ENCODE results near the gene KIAA1191.

The KIAA1191 gene

DNA sequence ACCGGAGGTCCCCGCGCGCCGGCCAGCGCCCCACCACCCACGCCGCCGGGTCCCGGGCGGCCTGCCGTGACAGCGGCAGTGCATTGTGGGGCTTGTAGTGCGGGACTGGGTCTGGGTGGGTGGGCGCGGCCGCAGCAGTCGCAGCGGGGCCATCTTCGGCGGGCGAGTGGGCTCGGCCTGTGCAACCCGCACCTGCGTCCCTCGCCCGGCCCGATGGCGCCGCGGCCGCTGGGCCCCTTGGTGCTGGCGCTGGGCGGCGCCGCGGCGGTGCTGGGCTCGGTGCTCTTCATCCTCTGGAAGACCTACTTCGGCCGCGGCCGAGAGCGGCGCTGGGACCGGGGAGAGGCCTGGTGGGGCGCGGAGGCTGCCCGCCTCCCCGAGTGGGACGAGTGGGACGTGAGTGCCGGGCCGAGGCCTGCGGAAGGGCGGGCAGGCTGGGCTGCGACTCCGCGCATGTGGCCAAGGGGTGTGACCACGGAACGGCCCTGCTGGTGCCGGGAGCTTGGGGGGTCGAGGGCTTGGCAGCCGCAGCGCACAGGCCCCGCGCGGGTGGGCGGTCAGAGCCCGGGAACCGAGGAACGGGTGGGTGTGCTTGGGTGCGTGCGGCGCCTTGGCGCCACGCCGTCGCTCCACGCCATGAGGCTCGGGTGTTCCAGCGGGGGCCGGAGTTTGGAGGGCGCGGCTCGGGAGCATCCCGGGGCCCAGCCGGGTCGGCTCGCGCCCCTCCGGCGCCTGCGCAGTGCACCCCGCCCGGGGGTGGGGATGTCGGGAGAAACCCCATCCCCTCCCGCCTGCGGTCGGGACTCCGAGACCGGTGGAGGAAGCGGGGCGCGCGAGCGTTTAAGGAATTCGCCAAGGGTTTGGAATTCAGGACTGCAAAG, 4.0 kb upstream of the KIAA1191 start, which contains the start of gene ARL10:
ARL10 (plus strand) TSS at position 137 of the 881 bp plus-strand sequence; CDS start at position 214, 77 bp downstream.
- peak; percentile 72 for DNase-seq

DNA sequence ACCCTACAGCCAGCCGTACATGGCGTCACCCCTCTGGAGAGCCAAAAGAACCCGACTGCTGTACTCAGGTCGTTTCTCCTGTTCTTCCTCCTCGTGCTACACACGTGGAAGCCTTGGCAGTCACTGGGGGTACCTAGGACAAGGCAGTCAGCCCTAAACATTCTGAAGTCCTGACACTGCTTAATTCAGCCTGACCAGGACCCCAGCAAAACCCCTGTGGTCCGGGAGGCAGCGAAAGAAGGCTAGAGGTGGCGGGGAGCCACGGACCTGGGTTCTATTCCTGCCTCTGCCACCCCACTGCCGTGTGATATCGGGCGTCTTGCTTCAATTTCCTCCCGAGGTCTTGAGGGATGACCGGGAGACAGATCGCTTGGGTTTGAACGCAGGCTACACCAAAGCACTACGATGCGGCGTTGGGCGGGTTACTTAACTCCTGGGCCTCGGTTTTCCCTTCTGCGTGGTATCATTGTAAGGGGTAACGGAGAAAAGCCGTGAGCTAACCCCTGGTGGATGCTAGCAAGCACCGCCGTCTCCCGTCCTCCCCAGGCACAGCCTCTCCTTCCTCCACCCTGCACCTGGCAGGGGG, 3.3 kb upstream of the KIAA1191 start:
- no peak for DNase-seq

DNA sequence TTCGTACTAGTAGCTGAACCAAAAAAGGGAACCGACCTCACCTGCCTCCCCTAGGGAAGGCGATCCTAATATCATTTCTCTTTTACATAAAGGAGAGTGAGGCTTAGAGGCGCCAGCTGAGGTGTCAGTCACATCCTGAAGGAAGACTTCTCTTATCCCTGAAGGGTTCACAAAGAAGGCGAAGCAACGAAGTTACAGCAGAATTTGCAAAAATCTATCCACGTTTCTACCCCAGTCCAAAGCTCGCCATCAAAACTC, 598 bp upstream of the KIAA1191 start:
- no peak for DNase-seq

DNA sequence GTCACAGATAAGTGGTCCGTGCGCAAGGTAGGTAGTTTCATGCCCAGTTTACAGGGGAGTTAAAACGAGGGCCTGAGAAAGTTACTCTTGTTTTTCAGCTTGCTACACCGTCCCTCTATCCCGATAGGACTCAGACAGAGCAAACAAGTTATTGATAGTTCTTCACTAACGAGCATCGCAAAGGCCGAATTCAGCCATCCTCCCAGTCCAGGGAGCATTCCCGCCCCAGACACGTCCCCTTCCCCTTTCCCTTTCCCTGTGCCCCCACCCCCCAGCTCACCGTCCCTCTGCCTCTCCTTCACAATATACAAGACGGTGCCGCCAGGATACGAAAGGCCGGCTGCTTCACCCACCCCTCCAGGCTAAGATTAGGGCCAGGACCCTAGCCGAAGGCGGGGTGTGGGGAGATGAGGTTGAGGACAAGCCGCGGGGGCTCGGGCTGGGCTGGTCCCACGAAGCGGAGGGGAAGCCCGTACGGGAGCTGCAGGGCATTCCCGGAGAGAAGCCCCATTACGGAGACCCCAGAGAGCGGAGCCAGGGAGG, 599 bp downstream of the KIAA1191 start:
- DNase-seq: no peak

DNA sequence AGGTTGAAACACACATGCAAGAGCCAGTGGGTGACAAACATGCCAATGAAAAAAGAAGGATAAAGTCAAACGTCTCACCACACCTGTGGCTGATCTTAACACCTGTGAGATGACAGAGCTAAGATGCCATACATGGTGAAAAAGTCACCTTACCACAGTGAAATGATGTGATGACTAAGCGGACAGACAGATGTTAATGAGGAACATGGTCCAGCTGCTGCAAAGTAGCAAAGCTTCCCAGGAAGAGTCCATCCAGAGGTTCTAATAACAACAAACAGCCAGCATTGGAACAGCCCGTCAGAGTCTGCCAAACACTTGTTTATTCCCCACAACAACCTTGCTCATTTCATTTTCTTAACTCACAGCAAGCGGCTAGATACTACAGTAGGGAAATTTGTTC, 1.9 kb downstream of the KIAA1191 start:
- DNase-seq: no peak

DNA sequence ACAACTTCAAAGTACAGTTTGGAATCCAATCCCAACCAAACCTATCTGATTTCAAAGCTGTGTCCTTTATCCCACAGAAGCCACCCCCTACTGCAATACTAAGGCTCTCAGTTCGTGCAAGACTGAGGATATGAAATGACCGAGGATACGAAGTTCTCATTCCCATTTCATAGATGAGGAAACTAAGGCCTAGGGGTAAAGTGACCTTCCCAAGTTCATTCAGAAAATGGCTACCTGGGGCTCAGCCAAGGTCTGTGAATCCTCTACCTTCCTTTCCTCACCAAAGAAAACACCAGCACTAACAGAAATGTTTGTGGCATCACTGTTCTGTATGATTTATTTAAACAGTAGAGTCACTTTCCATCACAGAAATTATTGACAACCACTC, 5.4 kb downstream of the KIAA1191 start:
- DNase-seq: no peak

DNA sequence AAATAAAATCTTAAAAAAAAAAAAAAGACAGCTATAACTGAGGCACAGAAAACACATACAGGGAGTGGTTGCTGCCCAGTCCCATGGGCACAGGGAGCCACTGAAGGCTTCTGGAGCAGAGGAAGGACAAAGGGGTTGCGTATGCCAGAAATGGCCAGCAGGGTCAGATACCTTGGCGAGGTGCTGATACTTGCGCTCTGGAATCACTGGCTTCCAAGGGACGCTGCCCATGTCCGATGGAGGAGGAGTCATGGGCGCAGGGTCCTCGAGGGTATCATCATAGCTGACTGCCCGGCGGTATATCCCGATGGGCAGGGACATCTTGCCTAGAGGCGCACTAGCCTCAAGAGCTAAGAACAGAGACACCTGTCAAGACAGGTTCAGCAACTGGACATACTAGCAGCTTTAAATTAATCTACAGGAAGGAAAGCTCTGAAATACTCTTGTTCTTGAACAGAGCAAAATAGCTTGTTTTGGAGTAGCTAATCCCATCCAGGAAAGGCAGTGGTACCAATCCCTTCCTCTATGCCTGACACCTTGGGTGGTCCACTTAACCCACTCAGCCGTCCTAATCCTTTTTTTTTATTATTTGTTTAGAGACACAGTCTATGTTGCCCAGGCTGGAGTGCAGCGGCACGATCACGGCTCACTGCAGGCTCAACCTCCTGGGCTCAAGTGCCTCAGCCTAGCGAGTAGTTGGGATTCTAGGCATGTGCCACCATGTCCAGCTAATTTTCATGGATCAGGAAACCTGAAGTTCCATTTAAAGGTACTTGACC, 6.0 kb downstream of the KIAA1191 start:
- no peak for DNase-seq

DNA sequence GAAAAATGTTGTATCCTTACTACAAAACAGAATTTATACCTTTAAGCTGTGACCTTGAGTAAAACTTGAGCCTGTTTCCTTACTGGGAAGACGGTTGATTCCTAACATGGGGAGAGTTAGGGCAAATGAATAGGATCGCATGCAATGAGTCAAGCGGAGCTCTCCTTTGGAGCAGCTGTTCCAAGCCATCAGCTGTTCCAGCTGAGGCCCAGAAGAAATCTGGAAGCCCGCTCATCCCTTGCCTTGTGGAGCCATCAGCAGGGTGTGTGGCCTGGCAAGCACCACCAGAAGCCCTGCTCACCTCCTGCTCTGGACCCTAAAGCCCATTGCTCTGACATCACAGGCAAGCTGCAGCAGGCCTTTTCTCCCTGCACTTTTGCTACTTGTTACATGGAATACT, 8.0 kb downstream of the KIAA1191 start:
- no peak for DNase-seq

DNA sequence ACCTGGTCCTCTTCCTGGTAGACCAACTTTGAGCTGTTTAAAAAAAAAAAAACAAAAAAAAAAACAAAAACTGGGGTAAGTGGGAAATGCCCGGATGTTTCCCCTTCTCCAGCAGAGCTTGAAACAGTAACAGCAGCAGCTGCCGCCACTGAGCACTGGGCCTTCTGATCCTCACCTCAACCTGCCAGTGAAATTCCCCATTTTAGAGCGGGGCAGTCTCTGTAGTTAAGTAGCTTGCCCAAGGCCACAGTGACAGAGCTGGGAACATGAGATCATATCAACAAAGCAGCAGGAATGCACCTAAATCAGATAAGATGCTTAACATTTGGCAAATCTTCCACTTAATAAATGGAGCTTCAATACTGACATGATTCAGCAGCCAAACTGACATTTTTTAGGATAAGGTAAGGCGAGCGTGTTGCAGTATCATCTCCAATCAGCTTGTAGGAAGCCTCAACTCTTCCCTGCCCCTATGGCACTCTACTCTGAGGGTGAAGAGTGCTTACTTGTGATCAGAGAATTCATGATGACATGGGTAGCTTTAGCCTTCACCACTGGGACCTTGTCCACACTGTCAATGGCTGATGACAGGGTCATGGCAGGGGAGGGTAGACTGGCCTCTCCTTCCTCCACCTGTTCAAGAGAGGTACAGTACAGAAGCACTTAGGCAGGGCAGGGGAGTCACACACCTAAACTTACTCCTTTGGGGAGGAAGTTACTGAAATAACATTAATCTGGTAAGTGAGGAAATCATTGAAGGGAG, 9.3 kb downstream of the KIAA1191 start:
- DNase-seq: no peak

DNA sequence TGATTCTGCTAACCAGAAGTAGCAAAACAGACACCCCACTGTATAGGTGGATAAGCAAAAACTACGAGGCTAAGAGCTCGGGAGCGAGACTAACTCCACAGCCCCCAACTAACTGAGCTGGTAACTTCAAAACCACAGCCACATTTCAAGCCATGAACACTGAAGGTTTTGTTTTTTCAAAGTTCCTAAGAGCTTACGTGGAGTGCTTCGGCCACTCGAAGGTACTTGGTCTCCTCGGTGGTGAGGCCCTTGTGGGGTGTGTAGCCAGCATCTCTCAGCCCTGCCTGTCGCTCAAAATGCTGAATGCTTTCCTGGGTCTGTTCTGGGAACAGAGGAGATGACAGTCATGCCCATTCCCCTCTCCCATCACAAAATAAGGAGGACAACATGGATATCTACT, 11.1 kb downstream of the KIAA1191 start:
- DNase-seq: no peak

DNA sequence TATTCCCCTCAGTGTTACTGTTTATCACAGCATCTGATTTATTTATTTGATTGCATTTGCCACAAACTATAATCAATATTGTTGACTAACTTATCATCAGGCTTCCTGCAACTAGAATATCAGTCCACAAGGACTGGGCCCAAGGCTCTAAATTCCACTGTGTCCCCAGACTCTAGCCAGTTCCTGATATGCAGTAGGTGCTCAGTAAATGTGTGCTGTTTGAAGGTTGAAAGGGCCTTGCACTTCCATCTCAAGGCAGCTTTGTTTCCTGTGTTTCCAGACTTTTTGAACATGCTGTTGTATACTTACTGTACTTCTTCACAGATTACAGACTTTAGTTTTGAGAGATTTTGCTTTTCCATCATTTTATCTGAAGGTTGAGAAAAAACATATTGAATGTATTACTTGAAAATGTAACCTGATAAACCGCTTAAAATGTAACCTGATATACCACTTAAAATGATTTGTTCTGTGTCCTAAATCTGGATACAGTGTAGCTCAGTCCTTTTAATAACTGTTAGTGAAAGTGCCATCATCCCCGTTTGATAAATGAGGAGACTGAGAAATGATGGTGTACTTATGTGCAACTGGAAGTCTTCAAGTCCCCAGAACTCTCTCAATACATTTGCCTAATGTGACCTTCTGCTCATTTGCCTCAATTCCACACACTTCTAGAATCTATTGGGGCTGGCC, 18.7 kb downstream of the KIAA1191 start:
- DNase-seq: no peak

DNA sequence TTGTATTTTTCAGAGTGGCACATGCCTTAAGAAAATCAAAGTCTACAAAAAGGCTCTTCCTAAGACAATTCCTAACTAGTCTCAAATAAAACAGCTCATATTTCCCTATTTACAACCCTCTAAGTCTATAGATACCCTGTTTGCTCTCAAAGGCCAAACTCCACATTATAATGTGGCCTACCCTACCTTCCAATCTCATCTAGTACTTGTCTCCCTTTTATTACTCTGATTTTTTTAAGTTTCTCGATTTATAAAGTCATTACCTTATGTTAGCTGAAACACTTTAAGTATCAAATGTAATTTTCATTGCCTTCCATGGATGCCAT, 19.4 kb downstream of the KIAA1191 start:
- no peak for DNase-seq

DNA sequence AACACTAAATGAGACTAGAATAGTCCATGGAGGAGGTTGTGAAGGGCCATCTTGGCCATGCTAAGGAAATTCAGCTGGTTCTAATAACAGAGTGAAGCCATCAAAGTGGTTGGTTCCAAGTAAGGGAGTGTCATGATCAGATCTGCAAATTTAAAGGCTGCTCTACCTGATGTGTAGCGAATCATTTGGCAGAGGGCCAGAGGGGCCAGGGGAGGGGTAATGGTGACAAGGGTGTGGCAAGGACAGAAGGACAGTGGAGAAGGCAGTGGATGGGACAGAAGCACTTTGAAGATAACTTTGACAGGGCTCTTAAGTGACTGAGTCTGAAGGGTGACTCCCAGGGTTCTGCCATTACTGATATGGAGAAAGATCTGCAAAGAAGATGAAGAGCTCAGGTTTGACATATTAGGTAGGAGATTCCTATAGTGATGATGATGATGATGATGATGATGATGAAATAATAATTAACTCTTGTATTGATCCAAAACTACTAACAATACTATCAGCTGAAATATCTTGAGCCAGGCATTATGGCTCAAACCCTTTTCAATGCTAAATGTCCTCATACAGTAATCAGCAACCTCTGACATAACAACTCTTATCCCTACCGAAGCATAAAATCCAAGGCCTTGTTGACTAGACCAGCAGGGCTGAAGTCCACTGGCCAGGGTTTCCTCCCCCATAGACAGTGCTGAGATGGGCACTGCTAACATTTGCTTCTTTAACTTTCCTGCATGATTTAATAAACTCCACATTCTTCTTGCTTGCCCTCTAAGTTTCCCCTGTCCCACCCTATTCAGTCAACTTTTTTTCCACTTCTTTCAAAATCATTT, 20.0 kb downstream of the KIAA1191 start:
- no peak for DNase-seq

DNA sequence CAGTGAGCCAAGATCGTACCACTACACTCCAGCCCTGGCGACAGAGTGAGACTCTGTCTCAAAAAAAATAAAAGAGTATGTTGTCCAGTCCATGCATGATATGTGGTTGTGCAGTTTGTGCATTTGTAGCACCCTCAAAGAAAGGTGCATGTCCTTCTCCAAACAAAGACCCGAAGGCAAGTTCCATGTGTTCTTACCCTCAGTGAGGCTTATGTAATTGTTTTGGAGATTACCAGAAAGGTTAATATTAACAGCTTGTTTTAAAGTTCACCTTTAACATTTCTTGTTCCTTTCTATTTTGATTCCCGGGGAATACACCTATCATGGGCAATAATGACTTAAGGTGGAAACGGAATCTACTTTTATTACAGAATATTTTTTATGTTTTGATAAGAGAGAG, 22.3 kb downstream of the KIAA1191 start:
- no peak for DNase-seq

DNA sequence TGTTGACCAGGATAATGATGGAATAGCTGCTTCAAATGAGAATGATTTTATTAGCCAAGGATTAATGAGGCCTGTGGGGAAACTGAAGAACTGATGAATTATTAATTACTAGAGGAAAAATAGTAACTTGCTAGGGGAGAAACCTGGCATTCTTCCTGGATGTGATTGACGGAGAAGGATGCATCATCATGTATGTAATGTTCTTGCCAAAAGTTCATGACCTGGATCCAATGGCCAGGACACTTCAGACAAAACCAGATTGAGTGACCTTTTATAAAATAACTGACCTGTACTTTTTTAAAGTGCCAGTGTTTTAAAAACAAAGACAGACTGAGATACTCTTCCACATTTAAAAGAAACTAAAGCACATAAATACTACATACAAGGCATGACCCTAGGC, 23.7 kb downstream of the KIAA1191 start:
- DNase-seq: no peak

DNA sequence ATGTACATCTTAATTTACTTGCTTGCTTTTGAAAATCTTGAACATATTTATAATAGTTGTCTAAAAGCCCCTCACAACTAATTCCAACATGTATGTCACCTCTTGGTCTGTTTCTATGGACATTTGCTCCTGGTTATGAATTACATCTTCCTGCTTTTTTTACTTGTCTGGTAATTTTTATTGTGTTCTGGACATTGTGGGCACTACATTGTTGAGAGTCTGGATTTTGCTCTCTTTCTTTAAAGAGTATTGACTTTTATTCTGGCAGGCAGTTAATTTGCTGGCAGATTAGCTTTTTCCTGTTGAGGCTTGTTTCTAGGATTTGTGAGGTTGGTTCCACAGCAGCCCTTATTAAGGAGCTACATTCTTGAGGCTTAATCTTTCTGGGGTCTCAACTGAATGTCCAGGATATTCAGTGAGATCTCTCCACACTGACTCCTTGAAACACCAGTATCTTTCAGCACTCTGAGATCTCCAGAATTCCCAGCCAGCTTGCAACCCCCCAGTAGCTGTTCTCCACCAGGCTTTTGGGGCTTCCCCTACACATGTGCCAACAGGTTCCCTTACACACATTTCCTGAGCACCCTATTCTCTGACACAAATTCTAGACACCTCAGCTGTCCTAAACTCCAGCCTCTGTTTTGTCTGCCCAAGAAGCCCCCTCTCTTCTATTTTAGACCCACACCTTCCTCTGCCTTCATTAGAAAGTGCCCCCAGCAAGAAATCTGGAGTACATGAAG, 27.4 kb downstream of the KIAA1191 start:
- DNase-seq: no peak

DNA sequence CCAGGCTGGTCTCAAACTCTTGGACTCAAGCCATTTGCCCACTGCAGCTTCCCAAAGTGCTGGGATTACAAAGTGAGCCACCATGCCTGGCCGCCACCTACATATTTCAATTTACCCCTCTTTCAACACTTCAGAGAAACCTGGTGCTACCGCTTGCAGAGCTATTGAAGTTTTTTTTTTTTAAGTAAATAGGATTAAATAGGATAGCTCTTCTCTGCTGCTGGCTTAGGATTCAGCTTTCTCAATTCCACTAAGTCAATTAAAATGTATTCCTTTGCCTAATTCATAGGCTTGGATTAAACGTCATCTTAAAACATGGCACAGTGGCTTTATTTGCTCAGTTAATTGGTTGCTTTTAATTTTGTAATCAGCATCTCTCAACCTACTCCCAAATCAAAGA, 41.0 kb downstream of the KIAA1191 start:
- DNase-seq: no peak

DNA sequence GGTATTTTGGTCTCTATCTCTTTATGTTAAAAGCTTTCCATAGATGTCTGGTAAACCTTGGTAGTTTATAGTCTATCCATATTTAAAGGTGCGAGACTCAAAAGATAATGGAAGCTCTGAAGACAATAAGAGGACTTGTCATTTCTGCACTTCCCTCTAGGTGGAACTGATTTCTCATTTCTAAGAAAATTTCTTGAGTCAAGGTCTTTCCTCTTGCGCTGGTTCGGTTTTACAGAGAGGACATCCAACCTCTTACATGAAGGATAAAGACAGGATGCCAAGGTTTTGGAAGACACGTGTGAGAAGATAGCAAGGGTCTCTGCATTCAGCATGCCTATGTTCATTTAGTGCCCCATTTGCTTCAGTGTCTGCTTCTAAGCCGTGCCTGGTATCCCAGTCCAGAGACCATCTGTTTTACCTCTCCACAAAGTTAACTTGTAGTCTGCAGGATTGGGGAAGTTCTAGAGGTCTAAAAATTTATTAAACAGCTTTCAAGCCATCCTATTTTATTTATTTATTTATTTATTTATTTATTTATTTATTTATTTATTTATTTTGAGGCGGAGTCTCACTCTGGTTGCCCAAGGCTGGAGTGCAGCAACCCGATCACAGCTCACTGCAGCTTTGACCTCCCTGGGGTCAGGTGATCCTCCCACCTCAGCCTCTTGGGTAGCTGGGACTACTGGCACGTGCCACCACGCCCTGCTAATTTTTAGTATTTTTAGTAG, 41.6 kb downstream of the KIAA1191 start:
- DNase-seq: no peak

DNA sequence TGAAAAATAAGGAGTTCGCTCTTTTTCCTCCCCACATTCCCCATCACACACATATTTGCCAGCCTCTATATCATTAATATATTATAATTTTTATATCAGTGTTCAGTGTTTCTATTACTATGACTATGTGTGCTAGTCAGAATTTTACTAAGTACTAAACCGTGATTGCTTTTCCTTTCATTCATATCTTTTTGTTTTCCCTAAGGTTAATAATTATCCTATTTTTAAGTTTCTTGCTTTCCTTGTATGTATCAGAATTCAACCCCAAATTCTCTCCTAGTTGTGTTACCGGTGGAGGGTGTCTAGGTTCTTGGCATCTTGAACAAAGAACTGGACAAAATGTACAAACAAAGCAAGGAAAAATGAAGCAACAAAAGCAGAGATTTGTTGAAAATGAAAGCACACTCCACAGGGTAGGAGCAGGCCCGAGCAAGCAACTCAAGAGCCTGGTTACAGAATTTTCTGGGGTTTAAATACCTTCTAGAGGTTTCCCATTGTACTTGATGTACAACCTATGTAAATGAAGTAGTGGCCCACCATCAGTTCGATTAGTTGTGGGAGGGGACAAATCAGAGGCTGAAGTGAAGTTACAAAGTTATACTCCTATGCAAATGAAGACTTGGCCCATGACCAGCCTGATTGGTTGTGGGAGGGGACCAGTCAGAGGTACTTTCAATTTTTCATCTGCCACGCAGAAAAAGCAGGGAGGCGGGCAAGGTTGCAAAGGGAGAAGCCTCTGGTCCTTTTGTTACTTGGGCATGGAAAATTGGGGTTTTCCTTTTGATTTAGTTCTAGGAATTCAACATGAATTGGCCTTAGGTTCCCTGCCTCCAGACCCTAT, 43.8 kb downstream of the KIAA1191 start:
- no peak for DNase-seq
